Fibroblast of skin of scalp (primary cell): ENCODE data around the gene STEAP4.
A peak's percentile ranks its signal among the peaks of the same experiment; 100 is the strongest.
"Not testable (repeated sequence)": the region's sequence is repeated elsewhere in the genome, so short reads cannot be mapped to it uniquely, and the experiment has no call there.

Source experiments
- DNase-seq: peaks from one replicate; pipeline ENCODE4 v3.0.0-alpha.2; 2013

The STEAP4 gene

DNA sequence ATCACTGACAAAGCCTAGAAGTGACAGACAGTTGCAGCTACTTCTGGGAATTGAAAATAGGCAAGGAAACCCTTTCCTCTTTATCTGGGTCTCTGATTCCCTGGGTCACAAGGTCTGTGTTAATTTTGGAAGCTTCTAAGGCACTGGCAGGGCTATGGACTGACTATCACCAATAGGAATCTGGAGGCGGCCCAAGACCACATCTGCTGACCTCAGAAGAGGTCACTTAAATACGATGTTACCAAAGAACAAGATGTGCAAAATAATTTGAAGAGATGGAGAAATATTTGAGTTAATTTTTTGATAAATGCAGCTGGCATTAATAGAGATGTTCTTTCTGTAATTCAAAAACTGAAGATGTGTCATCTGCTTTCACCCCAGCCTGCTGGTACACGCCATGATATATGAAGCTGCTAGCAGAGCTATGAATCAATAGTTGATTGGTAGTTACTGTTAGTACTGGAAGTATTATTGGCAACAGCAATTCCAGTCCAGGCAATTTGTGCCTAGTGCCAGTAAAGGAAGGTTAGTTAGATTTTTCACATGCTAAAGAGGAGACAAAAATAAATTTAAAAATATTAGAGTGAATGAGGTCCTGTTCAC, 5.5 kb upstream of the STEAP4 start:
- DNase-seq = no peak

DNA sequence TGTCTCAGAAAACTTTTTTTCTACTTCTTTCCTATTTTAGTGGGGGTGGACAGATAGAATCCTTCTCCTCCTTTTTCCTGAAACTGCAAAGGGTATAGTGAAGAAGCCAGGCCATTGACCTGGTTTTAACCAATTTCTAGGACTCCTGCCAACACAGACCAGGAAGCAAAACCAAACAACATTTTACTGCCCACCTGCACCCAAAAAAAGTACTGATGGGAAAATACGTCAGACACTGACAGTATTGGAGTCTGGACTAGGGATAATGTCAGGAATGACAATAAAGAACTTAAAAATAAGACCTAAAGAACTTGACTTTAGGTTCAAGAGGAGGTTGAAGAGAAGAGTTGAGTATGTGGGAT, 5.0 kb upstream of the STEAP4 start:
- DNase-seq = no peak

DNA sequence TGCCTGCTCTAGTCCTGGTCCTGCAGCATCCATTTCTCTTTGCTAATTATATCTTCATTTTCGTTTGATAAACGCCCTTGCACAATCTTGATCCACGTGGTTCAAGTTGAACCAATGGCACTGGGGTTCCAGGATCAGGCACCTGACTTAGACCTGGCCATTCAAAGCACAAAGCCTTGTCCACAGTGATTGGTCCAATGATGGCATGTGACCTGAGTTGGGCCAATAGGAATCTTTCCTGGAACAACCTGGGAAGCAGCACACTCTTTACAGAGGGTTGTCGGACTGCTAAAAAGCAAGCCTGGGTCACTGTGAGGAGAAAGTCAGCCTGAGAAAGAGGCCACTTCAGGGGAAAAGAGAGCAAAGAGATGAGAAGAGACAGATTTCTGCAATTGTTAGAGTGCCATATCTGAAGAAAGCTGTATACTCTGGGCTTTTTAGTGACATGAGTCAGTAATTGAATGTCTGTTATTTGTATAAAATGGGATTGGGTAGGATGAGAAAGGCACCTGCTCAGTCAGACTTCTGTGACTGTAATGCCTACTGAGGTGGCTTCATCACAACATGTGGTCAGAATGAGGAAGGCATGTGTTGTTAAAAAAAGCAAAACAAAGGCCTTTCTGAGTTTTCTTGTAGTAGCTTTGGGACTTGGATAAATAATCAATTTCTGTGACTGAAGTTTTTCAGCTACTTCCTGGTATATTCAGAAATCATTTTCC, 4.4 kb upstream of the STEAP4 start:
- no peak for DNase-seq

DNA sequence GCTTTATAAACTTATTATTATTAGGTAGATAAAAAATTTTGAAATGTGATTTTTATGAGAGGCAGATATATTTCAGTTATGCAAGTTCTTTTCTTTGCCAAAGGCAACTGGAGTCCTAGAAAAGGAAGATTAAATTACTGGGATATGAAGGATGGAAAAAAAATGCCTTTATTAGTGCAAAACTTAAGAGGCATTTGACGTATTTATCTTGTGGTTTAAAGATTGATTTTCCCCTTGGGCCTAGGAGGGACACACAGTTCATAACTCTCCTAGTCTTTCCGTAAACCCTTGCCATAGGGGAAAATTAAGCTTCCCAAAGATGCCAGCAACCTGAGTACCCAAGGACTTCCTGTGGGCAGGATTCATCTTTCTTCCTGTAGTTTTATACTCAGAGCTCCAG, 3.1 kb upstream of the STEAP4 start:
- DNase-seq = no peak

DNA sequence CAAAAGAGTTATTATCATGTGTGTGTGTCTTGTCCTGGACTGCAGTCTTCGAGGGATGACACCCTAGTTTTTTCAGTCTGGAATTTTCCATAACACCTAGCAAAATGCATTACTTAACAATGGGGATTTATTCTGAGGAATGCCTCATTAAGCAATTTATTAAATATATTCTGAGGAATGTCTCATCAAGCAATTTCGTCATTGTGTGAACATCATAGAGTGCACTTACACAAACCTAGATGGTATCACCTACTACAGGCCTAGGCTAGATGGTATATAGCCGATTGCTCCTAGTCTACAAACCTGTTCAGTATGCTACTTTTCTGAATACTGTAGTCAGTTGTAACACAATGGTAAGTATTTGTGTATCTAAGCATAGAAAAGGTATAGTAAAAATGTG, 1.1 kb upstream of the STEAP4 start:
- no peak for DNase-seq

DNA sequence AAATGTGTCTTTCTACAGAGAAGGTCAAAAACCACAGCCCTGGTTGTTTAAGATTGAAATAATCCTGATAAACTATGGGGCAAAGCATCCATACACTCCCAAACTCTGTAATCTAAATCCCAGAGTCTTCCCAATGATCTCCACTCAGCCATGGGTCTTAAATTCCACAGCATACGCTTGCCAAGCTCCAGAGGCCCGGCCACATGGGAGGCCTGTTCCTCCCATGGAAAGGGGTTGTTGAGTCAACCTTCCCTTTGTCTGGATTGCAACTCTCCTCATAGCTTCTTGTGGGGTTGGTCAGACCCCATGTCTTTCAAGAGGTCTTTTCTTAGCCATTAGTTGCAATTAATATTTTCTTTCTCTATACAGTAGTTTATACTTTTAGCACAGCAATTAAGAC, 718 bp upstream of the STEAP4 start:
- no peak for DNase-seq

DNA sequence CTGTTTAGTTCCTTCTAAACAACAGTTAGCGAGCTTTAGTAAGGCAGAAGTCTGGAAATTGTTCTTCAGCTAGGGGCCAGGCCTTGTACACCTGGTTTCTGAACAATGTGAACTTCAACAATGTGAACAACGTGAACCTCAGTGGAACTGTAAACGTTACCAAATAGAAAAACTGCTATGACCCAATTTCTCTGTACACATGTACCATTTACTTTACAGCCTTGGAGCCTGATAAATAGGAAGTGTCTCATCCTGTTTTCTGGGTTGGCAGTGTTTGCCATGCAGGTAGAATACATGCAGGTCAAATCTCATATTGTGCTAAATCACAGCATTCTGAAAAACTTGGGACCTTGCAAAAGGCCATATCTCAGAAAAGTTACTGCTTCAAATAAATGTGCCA, 1.6 kb downstream of the STEAP4 start:
- DNase-seq = no peak

DNA sequence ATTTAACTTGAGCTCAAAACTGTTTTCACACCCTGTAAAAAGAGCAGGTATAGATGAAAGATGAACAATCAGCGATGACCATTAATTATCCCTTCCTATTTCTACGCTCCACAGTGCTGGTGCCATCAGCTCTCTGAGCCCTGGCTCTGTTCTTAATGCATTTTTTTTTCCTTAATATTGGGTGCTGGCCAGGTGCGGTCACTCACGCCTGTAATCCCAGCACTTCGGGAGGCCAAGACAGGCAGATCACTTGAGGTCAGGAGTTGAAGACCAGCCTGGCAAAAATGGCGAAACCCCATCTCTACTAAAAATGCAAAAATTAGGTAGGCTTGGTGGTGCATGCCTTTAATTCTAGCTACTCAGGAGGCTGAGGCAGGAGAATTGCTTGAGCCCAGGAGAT, 4.2 kb downstream of the STEAP4 start:
- no peak for DNase-seq

DNA sequence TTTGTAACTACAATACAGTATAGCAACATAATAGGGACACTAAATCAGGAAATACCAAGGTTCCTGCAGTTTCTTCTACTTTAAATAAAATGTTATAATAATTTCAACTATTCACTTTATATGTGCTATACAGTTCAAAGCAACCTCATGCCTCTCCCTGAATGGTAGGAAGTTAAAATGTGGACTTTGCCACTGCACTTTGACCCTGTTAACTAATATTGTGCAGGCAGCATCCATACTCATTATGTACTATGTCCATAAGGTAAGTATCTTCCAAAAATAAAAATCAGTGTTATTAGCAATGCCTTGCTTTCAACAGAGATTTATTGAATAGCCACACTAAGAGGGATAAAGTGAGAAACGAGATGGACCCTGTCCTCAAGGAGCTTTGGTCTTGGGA, 4.8 kb downstream of the STEAP4 start:
- no peak for DNase-seq

DNA sequence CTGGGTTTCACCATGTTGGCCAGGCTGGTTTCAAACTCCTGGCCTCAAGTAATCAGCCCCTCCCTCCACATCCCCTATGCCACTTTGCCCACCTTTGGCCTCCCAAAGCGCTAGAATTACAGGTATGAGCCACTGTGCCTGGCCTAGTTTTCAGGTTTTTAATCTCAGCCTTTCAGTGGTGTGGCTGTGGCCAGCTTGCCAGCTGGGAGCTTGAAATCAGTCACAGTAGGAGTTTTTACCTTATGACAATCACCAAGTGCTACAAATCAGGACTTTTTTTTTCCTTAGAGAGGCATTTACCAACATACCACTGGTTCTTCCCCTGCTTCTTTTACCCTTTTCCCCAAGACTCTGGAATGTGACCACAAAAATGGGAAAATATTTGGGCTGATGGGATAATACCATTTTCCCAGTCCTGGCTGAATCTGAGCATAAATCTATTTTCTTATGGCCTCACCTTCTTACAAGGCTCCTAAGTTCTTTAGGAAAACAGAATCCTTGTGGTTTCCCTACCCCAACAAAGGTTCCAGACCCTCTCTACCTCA, 6.2 kb downstream of the STEAP4 start:
- peak; percentile 44 for DNase-seq

DNA sequence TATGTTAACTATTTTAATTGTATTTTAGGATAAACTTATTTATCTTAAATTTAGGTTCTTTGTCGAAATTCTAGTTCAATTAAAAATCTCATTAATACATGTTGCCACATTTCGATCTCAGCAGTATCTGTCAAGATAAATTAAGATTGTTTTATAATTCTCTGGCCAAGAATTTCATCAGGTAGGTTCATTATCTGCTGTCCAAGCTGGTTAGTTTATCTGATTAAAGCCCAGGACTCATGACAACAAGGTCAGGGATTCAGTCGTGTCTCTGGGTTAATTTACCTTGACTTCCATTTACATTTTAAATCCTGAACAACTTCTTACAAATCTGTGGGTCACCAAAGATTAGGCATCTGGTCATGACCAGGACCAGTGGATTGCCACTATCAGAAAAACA, 7.6 kb downstream of the STEAP4 start:
- DNase-seq = no peak

DNA sequence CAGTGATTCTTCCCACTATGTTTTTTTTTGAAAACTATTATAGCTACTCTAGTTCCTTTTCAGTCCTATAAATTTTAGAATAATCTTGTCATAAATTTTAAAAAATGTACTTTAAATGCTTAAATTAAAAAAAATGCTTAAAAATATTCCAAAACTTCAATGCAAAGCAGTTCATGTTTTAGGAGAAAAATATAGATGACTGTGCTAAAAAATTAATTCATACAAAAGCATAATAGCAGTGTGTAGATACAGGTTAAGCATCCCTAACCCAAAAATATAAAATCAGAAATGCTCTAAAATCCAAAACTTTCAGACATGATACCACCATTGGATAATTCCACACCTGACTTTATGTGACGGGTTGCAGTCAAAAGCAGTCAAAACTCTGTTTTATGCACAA, 12.8 kb downstream of the STEAP4 start:
- no peak for DNase-seq

DNA sequence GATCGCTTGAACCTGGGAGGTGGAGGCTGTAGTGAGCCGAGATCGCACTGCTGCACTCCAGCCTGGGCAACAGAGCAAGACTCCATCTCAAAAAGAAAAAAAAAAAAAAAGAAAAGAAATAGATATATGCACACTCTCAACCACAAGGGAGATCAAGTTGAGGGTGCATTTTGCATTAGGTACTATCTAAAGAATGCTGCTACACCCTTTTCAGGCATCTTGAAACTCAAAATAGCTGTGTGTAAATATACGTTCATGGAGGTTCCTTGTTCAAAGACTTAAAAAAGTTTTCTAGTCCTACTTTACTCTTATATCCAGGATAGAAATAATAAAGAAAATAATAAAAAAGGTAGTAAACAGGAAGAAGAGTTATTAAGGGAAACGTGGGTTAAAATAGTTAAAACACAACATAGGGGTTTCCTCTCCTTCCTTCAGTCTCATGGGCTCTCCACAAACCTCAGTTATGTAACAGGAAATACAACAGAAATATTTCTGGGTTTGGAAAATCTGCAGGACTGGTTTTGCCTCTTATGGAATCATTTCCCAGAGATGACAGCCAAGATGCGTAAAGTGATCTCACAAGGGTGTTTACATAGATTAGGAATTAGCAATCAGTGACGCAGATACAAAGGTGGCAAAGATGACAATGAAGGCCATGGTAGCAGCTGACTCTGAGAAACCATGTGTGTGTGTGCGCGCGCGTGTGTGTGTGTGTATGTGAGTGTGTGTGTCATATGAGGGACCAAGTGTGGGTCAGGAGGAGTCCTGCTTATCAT, 15.1 kb downstream of the STEAP4 start:
- peak; percentile 33 for DNase-seq

DNA sequence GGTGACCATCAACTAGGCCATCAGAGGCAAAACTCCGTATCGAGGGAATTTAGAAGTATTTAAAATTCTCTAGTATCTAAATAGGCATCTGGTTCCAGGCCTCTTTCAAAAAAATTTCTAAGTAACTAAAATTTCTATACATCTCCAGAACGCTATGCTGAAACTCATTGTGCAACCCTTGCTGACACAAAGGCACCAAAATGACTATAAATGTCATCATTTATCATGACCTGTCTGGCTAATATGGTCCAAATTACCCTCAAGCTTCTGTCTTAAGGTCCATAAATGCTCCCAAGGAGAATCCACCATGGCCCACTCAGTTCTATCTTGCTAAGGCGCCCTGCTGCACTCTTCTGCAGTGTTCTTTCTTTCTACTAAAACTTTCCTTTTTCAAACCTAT, 16.2 kb downstream of the STEAP4 start:
- no peak for DNase-seq

DNA sequence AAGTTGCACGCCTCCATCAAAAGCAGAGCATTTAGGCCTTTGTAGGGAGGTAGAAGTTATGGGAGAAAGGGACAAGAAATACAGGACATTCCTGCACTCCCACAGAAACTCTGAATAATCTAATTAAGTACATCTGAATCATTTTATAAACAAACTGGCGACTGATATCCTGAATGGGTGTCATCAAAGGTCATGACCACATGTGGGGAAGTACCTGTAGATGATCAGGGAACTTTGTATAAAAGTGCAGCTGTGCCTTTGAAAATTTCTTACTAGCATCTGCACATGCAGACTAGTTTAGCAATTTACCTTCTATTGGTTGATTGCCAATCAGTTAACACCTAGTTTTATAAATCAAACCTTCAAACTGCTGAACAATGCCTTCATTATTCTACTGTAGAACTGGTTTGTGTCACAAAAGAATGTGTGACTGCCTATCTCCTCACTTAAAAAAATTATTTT, 17.1 kb downstream of the STEAP4 start:
- DNase-seq = no peak

DNA sequence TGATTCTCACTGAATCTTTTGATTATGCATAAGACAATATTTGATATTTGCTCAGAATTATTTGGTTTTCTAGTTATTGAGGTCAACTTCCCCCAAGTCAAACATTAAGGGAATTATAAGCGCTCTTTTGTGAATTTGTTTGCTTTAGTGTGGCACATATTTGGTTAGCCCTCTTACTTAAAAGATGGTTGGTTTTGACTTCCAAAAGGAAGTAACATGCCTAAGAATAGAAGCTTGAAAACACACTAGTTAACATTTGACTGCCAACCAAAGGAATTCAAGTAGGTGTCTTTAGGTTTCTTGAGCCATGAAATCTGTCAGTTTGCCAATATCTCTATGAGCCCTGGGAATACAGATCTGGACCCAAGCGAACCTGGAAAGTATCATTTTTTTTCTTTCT, 24.9 kb downstream of the STEAP4 start:
- DNase-seq = no peak

DNA sequence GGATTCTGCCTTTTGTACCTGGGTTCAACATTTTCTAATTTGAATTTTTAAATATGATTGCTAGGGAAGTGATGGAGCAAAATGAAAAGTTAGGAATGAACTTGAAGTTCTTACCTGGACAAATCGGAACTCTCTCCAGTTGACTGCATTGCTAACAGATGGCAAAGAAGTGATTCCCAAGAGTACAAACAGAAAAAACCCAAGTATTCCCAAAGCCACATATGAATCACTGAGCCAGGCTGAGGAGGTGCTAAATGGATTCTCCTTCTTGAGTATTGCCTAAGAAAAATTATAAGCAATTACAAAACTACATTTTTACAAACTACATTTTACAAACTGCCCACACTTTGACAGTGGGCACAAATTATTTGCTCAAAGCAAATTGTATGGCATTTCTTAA, 25.9 kb downstream of the STEAP4 start:
- DNase-seq = no peak

DNA sequence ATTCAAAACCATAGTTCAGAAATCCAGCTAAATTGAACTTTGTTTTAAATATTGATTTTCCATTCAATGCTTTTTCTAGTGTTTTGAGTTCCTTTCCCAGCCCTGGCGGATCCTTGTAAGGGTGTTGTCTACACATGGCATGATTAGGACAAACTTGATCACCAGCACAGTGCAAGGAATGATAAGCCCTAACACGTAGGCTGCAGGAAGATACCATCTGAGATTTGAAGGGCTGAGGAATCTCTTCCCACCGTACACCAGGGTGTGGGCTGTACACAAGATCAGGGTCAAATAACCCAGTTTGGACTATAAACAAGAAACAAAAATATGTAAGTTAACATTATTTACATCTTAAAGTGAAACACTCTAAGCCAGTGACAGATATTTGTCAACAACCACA, 27.4 kb downstream of the STEAP4 start:
- DNase-seq = no peak

DNA sequence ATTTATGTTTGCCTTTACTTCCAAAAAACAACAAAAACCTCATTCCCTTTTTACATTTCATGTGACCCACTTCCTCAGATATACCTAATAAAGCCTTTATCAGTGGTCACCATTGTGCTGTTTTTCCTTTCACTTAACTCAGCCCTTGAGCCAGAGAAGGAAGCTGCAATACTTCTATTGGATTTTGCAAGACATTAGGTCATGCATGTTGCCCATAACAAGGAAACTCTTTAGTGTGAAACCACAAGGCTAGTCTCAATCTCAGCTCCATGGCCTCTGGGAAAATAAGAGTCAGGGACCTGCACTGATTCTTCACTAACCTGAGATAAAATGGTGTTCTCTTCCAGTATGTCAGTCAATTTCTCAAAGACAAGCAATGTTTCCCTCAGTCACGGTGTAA, 27.8 kb downstream of the STEAP4 start:
- no peak for DNase-seq

DNA sequence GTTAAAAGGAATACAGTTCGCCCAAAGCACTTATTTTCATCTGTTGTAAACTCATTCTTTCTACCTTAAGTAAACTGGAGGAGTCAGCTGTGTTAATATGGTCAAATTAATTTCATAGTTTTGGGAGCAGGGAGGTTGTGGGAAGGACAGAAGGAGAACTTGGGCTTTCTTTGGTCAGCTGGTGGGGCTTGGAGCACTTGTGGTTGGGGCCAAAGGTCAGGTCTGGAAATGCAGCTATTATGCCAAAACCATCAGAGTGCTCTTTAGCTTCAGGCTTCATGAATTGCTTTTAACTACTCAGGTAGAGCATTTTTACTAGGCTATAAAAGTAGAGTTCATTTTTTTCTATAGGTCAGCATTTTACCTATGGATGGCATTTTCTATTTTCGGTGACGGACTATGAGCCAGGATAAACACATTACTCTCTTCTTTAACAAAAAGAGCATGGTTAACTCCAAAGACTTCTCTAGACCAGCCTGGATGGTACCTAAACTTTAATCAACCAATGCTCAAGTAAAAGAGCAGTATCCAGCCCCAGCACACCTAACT, 30.0 kb downstream of the STEAP4 start:
- DNase-seq = no peak

DNA sequence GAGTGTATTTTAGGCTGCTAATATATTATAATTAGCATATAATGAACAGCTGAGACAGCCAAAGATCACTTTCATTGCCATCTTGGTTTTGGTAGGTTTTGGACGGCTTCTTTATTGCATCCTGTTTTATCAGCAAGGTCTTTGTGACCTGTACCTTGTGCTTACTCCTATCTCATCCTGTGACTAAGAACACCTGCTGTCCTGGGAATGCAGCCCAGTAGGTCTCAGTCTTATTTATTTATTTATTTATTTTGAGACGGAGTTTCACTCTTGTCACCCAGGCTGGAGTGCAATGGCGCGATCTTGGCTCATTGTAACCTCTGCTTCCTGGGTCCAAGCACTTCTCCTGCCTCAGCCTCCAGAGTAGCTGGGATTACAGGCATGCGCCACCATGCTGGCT, 31.8 kb downstream of the STEAP4 start:
- DNase-seq = not testable (repeated sequence)

DNA sequence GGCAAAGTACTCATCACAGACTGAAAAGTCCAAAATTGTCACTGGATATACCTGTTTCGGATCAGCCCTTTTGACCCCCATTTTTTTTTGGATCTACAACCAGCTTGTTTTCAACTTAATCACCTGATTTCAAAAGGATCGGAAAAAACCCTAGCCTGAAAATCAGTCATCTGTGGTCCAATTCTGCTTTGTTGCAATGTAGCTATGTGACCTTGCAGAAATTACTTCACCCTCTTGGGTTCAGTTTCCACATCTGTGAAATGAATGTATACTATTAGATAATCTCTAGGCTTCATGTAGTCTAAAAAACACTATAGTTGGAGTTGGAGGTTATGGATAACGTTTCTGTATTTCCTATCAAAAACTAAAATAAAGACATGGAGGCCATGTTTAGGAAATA, 37.1 kb downstream of the STEAP4 start:
- DNase-seq = no peak

DNA sequence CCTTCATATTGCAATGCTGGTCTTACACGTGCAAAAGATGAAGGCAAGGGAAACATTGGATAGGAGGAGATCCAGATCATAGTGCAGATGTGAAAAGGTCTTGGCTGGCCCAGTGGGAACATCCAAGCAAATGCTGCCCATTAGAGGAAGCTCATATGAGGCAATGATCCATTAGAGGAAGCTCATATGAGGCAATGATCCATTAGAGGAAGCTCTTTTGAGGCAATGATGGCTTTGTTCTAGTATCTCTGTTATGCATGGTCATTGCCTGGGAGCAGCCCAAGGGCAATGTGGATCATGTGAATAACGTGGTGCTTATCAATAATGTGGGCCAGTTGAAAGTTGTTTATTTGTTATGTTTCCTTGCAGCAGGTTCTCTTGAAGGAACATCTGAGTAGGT, 37.8 kb downstream of the STEAP4 start:
- no peak for DNase-seq
